ENCODE results near the gene BBS2. TPM values are rescaled to one million over a fixed set of nuclear protein-coding genes. Genes with fewer than 3 reads are reported as not detected.
"Not testable (repeated sequence)": the region's sequence is repeated elsewhere in the genome, so short reads cannot be mapped to it uniquely, and the experiment has no call there.

Gene BBS2
- total RNA-seq, 1 experiment from 2014 or later = 23.9 TPM

DNA sequence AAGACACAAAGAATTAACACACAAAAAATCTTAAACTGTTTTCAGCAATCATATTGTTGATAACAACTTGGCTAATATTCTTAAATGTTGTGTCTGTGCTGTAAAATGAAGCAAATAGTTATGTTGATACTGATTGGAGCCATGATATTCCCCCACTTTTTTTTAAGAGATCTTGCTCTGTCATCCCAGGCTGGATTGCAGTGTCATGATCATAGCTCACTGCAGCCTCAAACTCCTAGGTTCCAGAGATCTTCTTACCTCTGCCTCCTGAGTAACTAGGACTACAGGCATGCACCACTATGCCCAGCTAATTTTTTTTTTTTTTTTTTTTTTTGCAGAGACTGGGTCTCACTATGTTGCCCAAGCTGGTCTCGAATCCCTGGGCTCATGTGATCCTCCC, 26.0 kb downstream of the BBS2 start:
- no peaks in the 10 kb centered on the region for H3K4me1 Mint-ChIP-seq (ENCODE audit: insufficient read depth, unreplicated experiment)
- BruUV-seq (replicated peaks) = no TSS peak
- ChIA-PET POLR2A (interaction anchor here (0.5 to 0.7 kb wide), 2 partner anchors 189 to 305 kb away, joined by 3 read pairs; partner anchors contain the start of gene MT1X), CTCF (interaction anchor here (0.6 to 0.7 kb wide), 2 partner anchors 150 to 367 kb away, joined by 3 read pairs; no protein-coding TSS in a partner anchor)
- H3K9me3 Mint-ChIP-seq (ENCODE audit: unreplicated experiment) = no peaks in the 10 kb centered on the region
- TF ChIP-seq, protein P1, sequence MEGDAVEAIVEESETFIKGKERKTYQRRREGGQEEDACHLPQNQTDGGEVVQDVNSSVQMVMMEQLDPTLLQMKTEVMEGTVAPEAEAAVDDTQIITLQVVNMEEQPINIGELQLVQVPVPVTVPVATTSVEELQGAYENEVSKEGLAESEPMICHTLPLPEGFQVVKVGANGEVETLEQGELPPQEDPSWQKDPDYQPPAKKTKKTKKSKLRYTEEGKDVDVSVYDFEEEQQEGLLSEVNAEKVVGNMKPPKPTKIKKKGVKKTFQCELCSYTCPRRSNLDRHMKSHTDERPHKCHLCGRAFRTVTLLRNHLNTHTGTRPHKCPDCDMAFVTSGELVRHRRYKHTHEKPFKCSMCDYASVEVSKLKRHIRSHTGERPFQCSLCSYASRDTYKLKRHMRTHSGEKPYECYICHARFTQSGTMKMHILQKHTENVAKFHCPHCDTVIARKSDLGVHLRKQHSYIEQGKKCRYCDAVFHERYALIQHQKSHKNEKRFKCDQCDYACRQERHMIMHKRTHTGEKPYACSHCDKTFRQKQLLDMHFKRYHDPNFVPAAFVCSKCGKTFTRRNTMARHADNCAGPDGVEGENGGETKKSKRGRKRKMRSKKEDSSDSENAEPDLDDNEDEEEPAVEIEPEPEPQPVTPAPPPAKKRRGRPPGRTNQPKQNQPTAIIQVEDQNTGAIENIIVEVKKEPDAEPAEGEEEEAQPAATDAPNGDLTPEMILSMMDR (IDR thresholded peaks at IDR 0.05; ENCODE audit: unreplicated experiment) = no peak
- intact Hi-C loops (cut with micrococcal nuclease) = no loop called here
- no peak overlapping the region for H3K27ac Mint-ChIP-seq (ENCODE audit: low read depth, unreplicated experiment)
- no peak overlapping the region for H3K4me3 Mint-ChIP-seq (ENCODE audit: unreplicated experiment)
- H3K36me3 Mint-ChIP-seq (ENCODE audit: insufficient read depth, unreplicated experiment) = peaks cover 39% of the 10 kb centered on the region
- DNase-seq (ENCODE audit: unreplicated experiment) = no peak
- H3K27me3 Mint-ChIP-seq (ENCODE audit: insufficient read depth, unreplicated experiment) = no peaks in the 10 kb centered on the region

GRCh38 chr16:56493126-56493525, 26.7 kb downstream of the BBS2 start:
- TF ChIP-seq, protein P1 (IDR thresholded peaks at IDR 0.05; ENCODE audit: unreplicated experiment) = no peak
- Mint-ChIP-seq H3K27ac (ENCODE audit: low read depth, unreplicated experiment) (no peak overlapping the region), H3K4me1 (ENCODE audit: insufficient read depth, unreplicated experiment) (no peaks in the 10 kb centered on the region), H3K4me3 (ENCODE audit: unreplicated experiment) (no peak overlapping the region), H3K36me3 (ENCODE audit: insufficient read depth, unreplicated experiment) (peaks cover 32% of the 10 kb centered on the region), H3K27me3 (ENCODE audit: insufficient read depth, unreplicated experiment) (no peaks in the 10 kb centered on the region), H3K9me3 (ENCODE audit: unreplicated experiment) (no peaks in the 10 kb centered on the region)
- intact Hi-C loops (cut with micrococcal nuclease) = no loop called here
- BruUV-seq (replicated peaks) = no TSS peak
- CTCF ChIA-PET = interaction anchor here (0.7 kb wide), 1 partner anchor 150 kb away, joined by 3 read pairs; no protein-coding TSS in a partner anchor
- DNase-seq (ENCODE audit: unreplicated experiment) = no peak
- POLR2A ChIA-PET = interaction anchor here (0.6 kb wide), 2 partner anchors 199 to 202 kb away, joined by 3 to 5 read pairs; no protein-coding TSS in a partner anchor

GRCh38 chr16:56491657-56492261, 28.1 kb downstream of the BBS2 start:
- TF ChIP-seq, protein P1 (IDR thresholded peaks at IDR 0.05; ENCODE audit: unreplicated experiment) = no peak
- BruUV-seq (replicated peaks) = no TSS peak
- no peaks in the 10 kb centered on the region for H3K4me1 Mint-ChIP-seq (ENCODE audit: insufficient read depth, unreplicated experiment)
- no peaks in the 10 kb centered on the region for H3K27me3 Mint-ChIP-seq (ENCODE audit: insufficient read depth, unreplicated experiment)
- CTCF ChIA-PET = no interaction called here
- no peak for DNase-seq (ENCODE audit: unreplicated experiment)
- POLR2A ChIA-PET = interaction anchor here (0.7 to 0.8 kb wide), 2 partner anchors 12 to 41 kb away, joined by 3 to 4 read pairs; partner anchors contain the start of genes NUDT21 and OGFOD1
- peaks cover 18% of the 10 kb centered on the region for H3K36me3 Mint-ChIP-seq (ENCODE audit: insufficient read depth, unreplicated experiment)
- H3K27ac Mint-ChIP-seq (ENCODE audit: low read depth, unreplicated experiment) = no peak overlapping the region
- H3K9me3 Mint-ChIP-seq (ENCODE audit: unreplicated experiment) = no peaks in the 10 kb centered on the region
- intact Hi-C loops (cut with micrococcal nuclease) = no loop called here
- no peak overlapping the region for H3K4me3 Mint-ChIP-seq (ENCODE audit: unreplicated experiment)

DNA sequence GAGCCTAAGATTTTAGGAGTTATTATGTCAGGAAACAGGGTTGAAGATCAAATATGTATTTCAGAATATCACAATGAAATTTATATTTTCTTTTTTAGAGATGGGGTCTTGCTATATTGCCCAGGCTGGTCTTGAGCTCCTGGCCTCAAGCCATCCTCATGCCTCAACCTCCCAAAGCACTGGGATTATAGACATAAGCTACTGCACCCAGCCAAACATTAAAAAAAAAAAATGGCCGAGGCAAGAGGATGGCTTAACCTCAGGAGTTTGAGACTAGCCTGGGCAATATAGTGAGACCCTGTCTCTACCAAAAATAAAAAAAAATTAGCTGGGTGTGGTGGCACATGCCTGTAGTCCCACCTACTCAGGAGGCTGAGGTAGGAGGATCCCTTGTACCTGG, 31.0 kb downstream of the BBS2 start:
- POLR2A ChIA-PET; DNase-seq (ENCODE audit: unreplicated experiment); H3K4me1 Mint-ChIP-seq (ENCODE audit: insufficient read depth, unreplicated experiment); intact Hi-C loops (cut with micrococcal nuclease); H3K9me3 Mint-ChIP-seq (ENCODE audit: unreplicated experiment); H3K27me3 Mint-ChIP-seq (ENCODE audit: insufficient read depth, unreplicated experiment); H3K27ac Mint-ChIP-seq (ENCODE audit: low read depth, unreplicated experiment); BruUV-seq (replicated peaks); H3K4me3 Mint-ChIP-seq (ENCODE audit: unreplicated experiment): not testable (repeated sequence)
- peaks cover 20% of the 10 kb centered on the region for H3K36me3 Mint-ChIP-seq (ENCODE audit: insufficient read depth, unreplicated experiment)
- CTCF ChIA-PET = interaction anchor here (0.7 kb wide), 1 partner anchor 113 kb away, joined by 3 read pairs; no protein-coding TSS in a partner anchor

Data from MCF 10A (cell line).